ENCODE measurements around the gene CHCHD6.

The CHCHD6 gene

DNA sequence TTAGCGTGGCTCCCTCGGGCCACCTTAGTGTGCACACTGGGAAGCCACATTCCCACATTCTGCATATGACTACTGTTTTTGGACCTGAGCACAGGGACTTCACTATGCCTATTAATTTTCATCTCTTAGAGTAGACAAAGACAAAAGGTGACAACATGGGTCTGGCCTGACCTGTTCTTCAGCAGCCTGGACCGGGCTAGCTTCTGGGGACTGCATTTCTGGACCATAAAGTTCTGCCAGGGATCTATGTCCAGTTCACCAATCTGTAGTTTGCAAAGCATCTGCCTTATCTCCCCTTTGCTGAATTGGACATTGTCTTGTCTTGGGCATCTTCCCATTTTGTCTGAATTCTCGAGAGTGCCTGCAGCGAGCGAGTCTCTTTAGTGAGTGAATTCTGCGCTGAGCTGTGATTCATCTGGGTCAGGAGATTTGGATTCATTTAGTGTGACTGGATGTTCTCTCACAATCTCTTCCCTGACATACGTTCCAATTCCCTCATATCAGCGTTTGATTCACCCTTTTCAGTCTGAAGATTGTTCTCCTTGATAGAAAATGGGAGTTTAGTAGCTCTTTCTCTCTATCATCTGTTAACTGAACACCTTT lies 166.7 kb downstream of the CHCHD6 start:
- no peak overlapping the region for H3K9ac ChIP-seq (ENCODE audit: low read length)
- TF ChIP-seq, protein P1, sequence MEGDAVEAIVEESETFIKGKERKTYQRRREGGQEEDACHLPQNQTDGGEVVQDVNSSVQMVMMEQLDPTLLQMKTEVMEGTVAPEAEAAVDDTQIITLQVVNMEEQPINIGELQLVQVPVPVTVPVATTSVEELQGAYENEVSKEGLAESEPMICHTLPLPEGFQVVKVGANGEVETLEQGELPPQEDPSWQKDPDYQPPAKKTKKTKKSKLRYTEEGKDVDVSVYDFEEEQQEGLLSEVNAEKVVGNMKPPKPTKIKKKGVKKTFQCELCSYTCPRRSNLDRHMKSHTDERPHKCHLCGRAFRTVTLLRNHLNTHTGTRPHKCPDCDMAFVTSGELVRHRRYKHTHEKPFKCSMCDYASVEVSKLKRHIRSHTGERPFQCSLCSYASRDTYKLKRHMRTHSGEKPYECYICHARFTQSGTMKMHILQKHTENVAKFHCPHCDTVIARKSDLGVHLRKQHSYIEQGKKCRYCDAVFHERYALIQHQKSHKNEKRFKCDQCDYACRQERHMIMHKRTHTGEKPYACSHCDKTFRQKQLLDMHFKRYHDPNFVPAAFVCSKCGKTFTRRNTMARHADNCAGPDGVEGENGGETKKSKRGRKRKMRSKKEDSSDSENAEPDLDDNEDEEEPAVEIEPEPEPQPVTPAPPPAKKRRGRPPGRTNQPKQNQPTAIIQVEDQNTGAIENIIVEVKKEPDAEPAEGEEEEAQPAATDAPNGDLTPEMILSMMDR (IDR thresholded peaks at IDR 0.05; ENCODE audit: insufficient read depth, low read length, poor library complexity, severe bottlenecking) = no peak
- no peak for TF ChIP-seq EZH2phosphoT487 (conservative IDR thresholded peaks at IDR 0.05; ENCODE audit: low read length)
- no peak overlapping the region for H3K4me2 ChIP-seq (ENCODE audit: low read depth, low read length, poor library complexity, severe bottlenecking)
- H4K20me1 ChIP-seq (ENCODE audit: low read depth, low read length) = no peaks in the 10 kb centered on the region
- no peaks in the 10 kb centered on the region for H3K36me3 ChIP-seq (ENCODE audit: low read length)
- H3K27ac ChIP-seq (ENCODE audit: low read depth, low read length) = no peak overlapping the region
- no peak overlapping the region for H2AFZ ChIP-seq (ENCODE audit: low read depth, low read length, severe bottlenecking)
- H3K4me3 ChIP-seq (ENCODE audit: insufficient read depth, low read length, poor library complexity, severe bottlenecking) = no peak overlapping the region
- H3K9me2 ChIP-seq (replicated peaks; ENCODE audit: insufficient read depth, low read length) = no peaks in the 10 kb centered on the region
- no peaks in the 10 kb centered on the region for H3F3A ChIP-seq (ENCODE audit: insufficient read depth)
- no peaks in the 10 kb centered on the region for H3K79me2 ChIP-seq (ENCODE audit: insufficient read depth, low read length)
- H3K9me3 ChIP-seq (ENCODE audit: insufficient read depth, low read length) = no peaks in the 10 kb centered on the region
- no peaks in the 10 kb centered on the region for H3K27me3 ChIP-seq (ENCODE audit: low read length)

DNA sequence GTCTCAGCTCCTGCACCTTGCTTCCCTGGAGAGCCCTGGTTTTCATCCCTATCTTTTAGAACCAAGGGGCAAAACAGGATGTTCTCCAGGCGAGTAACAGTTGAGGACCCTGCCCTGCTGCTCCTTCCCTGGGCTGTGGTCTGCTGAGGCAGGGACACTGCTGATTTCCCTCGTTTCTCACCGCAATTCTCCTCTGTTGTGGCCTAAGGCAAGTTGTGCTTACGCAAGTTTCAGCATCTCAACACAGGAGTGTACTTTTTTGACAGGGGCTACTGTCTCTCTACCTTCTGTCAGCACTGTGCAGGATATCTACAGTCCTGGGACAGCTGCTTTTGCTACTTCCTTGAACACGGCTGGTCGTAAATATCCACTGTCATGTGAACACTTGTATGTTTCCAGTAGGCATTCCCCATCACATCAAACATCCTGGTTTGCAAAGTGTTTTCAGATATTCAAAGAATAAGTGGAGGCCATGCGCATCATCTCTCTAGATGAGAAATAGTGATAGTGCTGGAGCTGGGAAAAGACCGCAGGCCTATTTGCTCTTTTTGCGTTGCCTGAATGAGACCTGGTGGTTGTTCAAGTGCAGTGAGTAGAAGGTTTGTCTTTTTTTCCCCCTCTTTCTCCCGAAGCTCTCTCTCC lies 168.8 kb downstream of the CHCHD6 start:
- TF ChIP-seq EZH2phosphoT487 (conservative IDR thresholded peaks at IDR 0.05; ENCODE audit: low read length) = no peak
- TF ChIP-seq, protein P1 (IDR thresholded peaks at IDR 0.05; ENCODE audit: insufficient read depth, low read length, poor library complexity, severe bottlenecking) = no peak
- no peaks in the 10 kb centered on the region for H3K79me2 ChIP-seq (ENCODE audit: insufficient read depth, low read length)
- H3K36me3 ChIP-seq (ENCODE audit: low read length) = no peaks in the 10 kb centered on the region
- no peaks in the 10 kb centered on the region for H4K20me1 ChIP-seq (ENCODE audit: low read depth, low read length)
- H3K9me3 ChIP-seq (ENCODE audit: insufficient read depth, low read length) = no peaks in the 10 kb centered on the region
- no peak overlapping the region for H3K4me2 ChIP-seq (ENCODE audit: low read depth, low read length, poor library complexity, severe bottlenecking)
- no peak overlapping the region for H3K9ac ChIP-seq (ENCODE audit: low read length)
- H3K4me3 ChIP-seq (ENCODE audit: insufficient read depth, low read length, poor library complexity, severe bottlenecking) = no peak overlapping the region
- no peaks in the 10 kb centered on the region for H3F3A ChIP-seq (ENCODE audit: insufficient read depth)
- H3K27ac ChIP-seq (ENCODE audit: low read depth, low read length) = no peak overlapping the region
- no peaks in the 10 kb centered on the region for H3K9me2 ChIP-seq (replicated peaks; ENCODE audit: insufficient read depth, low read length)
- no peak overlapping the region for H2AFZ ChIP-seq (ENCODE audit: low read depth, low read length, severe bottlenecking)
- H3K27me3 ChIP-seq (ENCODE audit: low read length) = no peaks in the 10 kb centered on the region

DNA sequence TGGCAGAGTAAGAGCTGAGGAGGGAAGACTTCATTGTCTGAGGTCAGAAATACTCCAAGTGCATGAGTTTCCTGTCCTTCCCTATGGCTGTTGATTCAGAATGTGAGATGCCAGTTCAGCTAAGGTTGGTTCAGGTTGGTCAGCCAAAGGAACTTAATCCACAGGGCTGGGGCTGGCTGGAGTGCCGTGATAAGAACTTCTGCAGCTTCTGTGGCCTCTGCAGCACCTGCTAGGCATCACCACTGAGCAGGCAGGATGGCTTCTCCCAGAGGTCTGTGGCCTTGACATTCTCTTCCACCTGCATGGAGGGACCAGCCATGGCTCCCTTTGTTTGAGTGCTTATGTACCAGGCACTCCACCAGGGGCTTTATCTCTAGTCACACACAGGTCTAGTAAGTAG lies 169.4 kb downstream of the CHCHD6 start:
- Histone ChIP-seq H3F3A (ENCODE audit: insufficient read depth) (no peaks in the 10 kb centered on the region), H3K79me2 (ENCODE audit: insufficient read depth, low read length) (no peaks in the 10 kb centered on the region), H3K4me3 (ENCODE audit: insufficient read depth, low read length, poor library complexity, severe bottlenecking) (no peak overlapping the region), H3K9ac (ENCODE audit: low read length) (no peak overlapping the region), H3K27me3 (ENCODE audit: low read length) (no peaks in the 10 kb centered on the region), H2AFZ (ENCODE audit: low read depth, low read length, severe bottlenecking) (no peak overlapping the region), H3K9me3 (ENCODE audit: insufficient read depth, low read length) (no peaks in the 10 kb centered on the region), H4K20me1 (ENCODE audit: low read depth, low read length) (no peaks in the 10 kb centered on the region), H3K27ac (ENCODE audit: low read depth, low read length) (no peak overlapping the region), H3K36me3 (ENCODE audit: low read length) (no peaks in the 10 kb centered on the region), H3K4me2 (ENCODE audit: low read depth, low read length, poor library complexity, severe bottlenecking) (no peak overlapping the region), H3K9me2 (replicated peaks; ENCODE audit: insufficient read depth, low read length) (no peaks in the 10 kb centered on the region)
- TF ChIP-seq, protein P1 (IDR thresholded peaks at IDR 0.05; ENCODE audit: insufficient read depth, low read length, poor library complexity, severe bottlenecking) = no peak
- TF ChIP-seq EZH2phosphoT487 (conservative IDR thresholded peaks at IDR 0.05; ENCODE audit: low read length) = no peak
